ENCODE results near the gene LRRC8D. TPM values are rescaled to one million over a fixed set of nuclear protein-coding genes. Genes with fewer than 3 reads are reported as not detected.

LRRC8D gene
- total and polyA plus RNA-seq, 9 of the 15 experiments (the other 6 are each of a cell fraction or from before 2014, with no cell fraction given), result 3.4 to 53.9 (median 15.9) TPM

- TF ChIP-seq FOXO4 (CRISPR knock-in tag; IDR thresholded peaks at IDR 0.05) (no peak), RCOR1 (IDR thresholded peaks at IDR 0.05; ENCODE audit: borderline replicate concordance in 1 of 2, low read depth in 2 of 2, low read length in 2 of 2) (peak; percentile 46 to 91; a peak in 3 of 4 replicates), RBFOX2 (IDR thresholded peaks at IDR 0.05; ENCODE audit: low read depth, low read length) (no peak), CHD4 (IDR thresholded peaks at IDR 0.05; ENCODE audit: insufficient read depth, insufficient replicate concordance, low read depth, low read length, poor library complexity, severe bottlenecking) (no peak), GTF3C2 (IDR thresholded peaks at IDR 0.05; ENCODE audit: borderline replicate concordance, extremely low read depth, insufficient read length) (no peak), MNT (conservative IDR thresholded peaks at IDR 0.05) (no peak), REST (IDR thresholded peaks at IDR 0.05; ENCODE audit: borderline replicate concordance) (no peak), REST (CRISPR knock-in tag; IDR thresholded peaks at IDR 0.05; ENCODE audit: low read depth) (no peak), CHD1 (IDR thresholded peaks at IDR 0.05; ENCODE audit: low read length) (no peak), BRCA1 (IDR thresholded peaks at IDR 0.05) (no peak), BRCA1 (CRISPR knock-in tag; IDR thresholded peaks at IDR 0.05) (no peak)
Measured at GRCh38 chr1:89900791-89901708, 80.2 kb downstream of the LRRC8D start (continued).
